ENCODE data around the gene CLDND2. TPM values are rescaled to one million over a fixed set of nuclear protein-coding genes. Genes with fewer than 3 reads are reported as not detected.

Gene CLDND2
- total and polyA plus RNA-seq, 2 of the 4 experiments (the other 2 are of a cell fraction): not detected

- Histone ChIP-seq H3K9ac (ENCODE audit: low read depth, low read length) (no peak overlapping the region), H3K4ac (ENCODE audit: low read depth, low read length) (no peak overlapping the region), H3K9me1 (ENCODE audit: insufficient read depth, low read length) (no peaks in the 10 kb centered on the region; the same call in 1 of the 2 replicates), H4K91ac (ENCODE audit: insufficient read depth, low read depth, low read length) (no peak overlapping the region), H3K4me3 (ENCODE audit: insufficient read depth, low read depth, low read length) (no peak overlapping the region), H3K14ac (replicated peaks; ENCODE audit: low read depth, low read length) (no peak overlapping the region), H3K4me1 (ENCODE audit: control insufficient read depth, insufficient read depth, low read length) (peaks cover 2% of the 10 kb centered on the region; the same call in 1 of the 2 replicates), H2BK20ac (ENCODE audit: low read depth, low read length) (no peak overlapping the region), H2AFZ (replicated peaks; ENCODE audit: low read length, poor library complexity) (peak overlapping the region; percentile 46), H2BK15ac (ENCODE audit: low read depth, low read length) (no peak overlapping the region), H4K5ac (ENCODE audit: low read depth, low read length) (no peak overlapping the region), H3K4me2 (ENCODE audit: low read depth, low read length) (no peak overlapping the region), H3K23ac (ENCODE audit: low read depth, low read length) (no peak overlapping the region), H2AK9ac (replicated peaks; ENCODE audit: low read depth, low read length, poor library complexity) (peak overlapping the region; percentile 9), H3K36me3 (ENCODE audit: control insufficient read depth, insufficient read depth, low read length) (peaks cover 30% of the 10 kb centered on the region), H4K20me1 (ENCODE audit: insufficient read depth, low read length) (no peaks in the 10 kb centered on the region), H2BK120ac (ENCODE audit: low read depth, low read length) (no peak overlapping the region), H3K27ac (ENCODE audit: insufficient read depth, low read length) (no peak overlapping the region), H2AK5ac (ENCODE audit: low read depth, low read length) (no peak overlapping the region), H4K8ac (ENCODE audit: low read depth in 2 of 2, low read length in 2 of 2) (no peak overlapping the region), H3K18ac (ENCODE audit: low read depth, low read length) (no peak overlapping the region), H3K27me3 (ENCODE audit: control insufficient read depth, insufficient read depth, low read length) (no peaks in the 10 kb centered on the region), H2BK5ac (ENCODE audit: low read depth, low read length, poor library complexity, severe bottlenecking) (no peak overlapping the region), H3K9me3 (ENCODE audit: control insufficient read depth, insufficient read depth, low read length) (no peaks in the 10 kb centered on the region; the same call in 1 of the 2 replicates), H3K56ac (ENCODE audit: extremely low read depth, insufficient read depth, low read length) (no peak overlapping the region), H3K79me1 (ENCODE audit: low read depth in 1 of 2, low read length in 2 of 2) (no peaks in the 10 kb centered on the region)
- DNase-seq (no peak), ATAC-seq (ENCODE audit: low read depth) (no peak)
- ChIA-PET CTCF (no interaction called here), POLR2A (ENCODE audit: unreplicated experiment) (no interaction called here)
- no TSS peak for BruUV-seq (replicated peaks)
- TF ChIP-seq POLR2A (IDR thresholded peaks at IDR 0.05; ENCODE audit: low read depth, low read length): no peak
- TF ChIP-seq MXI1 (IDR thresholded peaks at IDR 0.05; ENCODE audit: borderline replicate concordance, low read depth, low read length): no peak
- no peak for TF ChIP-seq RFX5 (IDR thresholded peaks at IDR 0.05; ENCODE audit: low read depth, low read length)
- no peak for TF ChIP-seq CTCF (conservative IDR thresholded peaks at IDR 0.05; ENCODE audit: low read depth, low read length)
- no peak for TF ChIP-seq NFE2L2 (IDR thresholded peaks at IDR 0.05; ENCODE audit: low read depth, low read length)
- TF ChIP-seq RCOR1 (IDR thresholded peaks at IDR 0.05; ENCODE audit: insufficient replicate concordance, low read length): no peak
- no peak for TF ChIP-seq MAFK (IDR thresholded peaks at IDR 0.05; ENCODE audit: low read depth, low read length)
- TF ChIP-seq CEBPB (IDR thresholded peaks at IDR 0.05; ENCODE audit: low read depth, low read length): no peak
- TF ChIP-seq RAD21 (IDR thresholded peaks at IDR 0.05; ENCODE audit: low read length): no peak
- intact Hi-C loops (cut with micrococcal nuclease) (no loop called here), dilution Hi-C loops (cut with HindIII; ENCODE audit: low sequenced_read_pairs, unreplicated experiment) (no loop called here), in situ Hi-C loops (cut with MboI; ENCODE audit: low sequenced_read_pairs) (no loop called here)
- WGBS, 2 experiments (ENCODE audit: extremely low coverage in 2 of 2, insufficient read length in 1 of 2): 88% methylated on average over 7 of the region's 17 CpGs; no CpG with 5 or more reads in 1 of the 2 experiments
These were observed 22.1 kb downstream of the CLDND2 start for GRCh38 chr19:51346742-51347141.
